Posterior cingulate gyrus (tissue), 11 donors: ENCODE measurements around the gene ZNF850.
"Not testable (repeated sequence)": the region's sequence is repeated elsewhere in the genome, so short reads cannot be mapped to it uniquely, and the experiment has no call there.

ENCODE experiments used
- DNase-seq, 10 donors: peaks; one replicate each; pipeline versions ENCODE4 v3.0.0 to v3.0.0-alpha.2; 2020 to 2021; ENCODE audit warnings: mixed read lengths in 3 of 10
- intact Hi-C: fragments of 100-400 bp; cut with DNase I; formaldehyde crosslinking; loops from one replicate; pipeline ENCODE4 v1.15.1; 2023

ZNF850 gene

GRCh38 chr19:36772311-36773222 is at the start of gene ZNF850:
ZNF850 (minus strand) TSS chr19:36772807; CDS start chr19:36762606, 10,201 bp downstream.
- intact Hi-C loops: loop anchor here (5.0 kb wide), 1 partner anchor 65 kb away; the partner anchor contains the start of gene ZNF790

GRCh38 chr19:36821758-36822157 is 49.2 kb upstream of the ZNF850 start:
- intact Hi-C loops: no loop called here
- no peak for DNase-seq

More at GRCh38 chr19:36772311-36773222, at the start of gene ZNF850:
- peak; percentile 87 to 99 (median 92) for DNase-seq

GRCh38 chr19:36819130-36819630 is 46.6 kb upstream of the ZNF850 start:
- intact Hi-C loops: no loop called here
- DNase-seq: no peak

GRCh38 chr19:36807029-36807428 is 34.4 kb upstream of the ZNF850 start:
- intact Hi-C loops: no loop called here
- DNase-seq: no peak

- DNase-seq: no peak
- intact Hi-C loops: no loop called here
Observed at GRCh38 chr19:36805364-36805763, 32.8 kb upstream of the ZNF850 start.

GRCh38 chr19:36797786-36798108 is 25.1 kb upstream of the ZNF850 start:
- DNase-seq: no peak
- intact Hi-C loops: no loop called here

- DNase-seq: no peak
- intact Hi-C loops: no loop called here
Observed at GRCh38 chr19:36796714-36796992, 24.0 kb upstream of the ZNF850 start.

GRCh38 chr19:36791420-36792141 is 19.0 kb upstream of the ZNF850 start:
- DNase-seq: peak in 2 of 10 donors; percentile 24 to 88
- intact Hi-C loops: not testable (repeated sequence)

GRCh38 chr19:36775768-36776167 is 3.2 kb upstream of the ZNF850 start:
- peak in 6 of 10 donors; percentile 29 to 87 (median 62) for DNase-seq
- intact Hi-C loops: no loop called here

GRCh38 chr19:36773223-36773579 is 594 bp upstream of the ZNF850 start:
- intact Hi-C loops: loop anchor here (5.0 kb wide), 1 partner anchor 64 kb away; the partner anchor contains the start of gene ZNF790

GRCh38 chr19:36771261-36772231 is 1.1 kb downstream of the ZNF850 start:
- intact Hi-C loops: loop anchor here (2.0 to 5.0 kb wide), 2 partner anchors 66 to 243 kb away; partner anchors contain the start of genes ZNF260 and ZNF790
- peak in 1 of 10 donors; percentile 21 for DNase-seq

More at GRCh38 chr19:36773223-36773579, 594 bp upstream of the ZNF850 start:
- no peak for DNase-seq

GRCh38 chr19:36750066-36750691 is 22.4 kb downstream of the ZNF850 start:
- DNase-seq: no peak
- intact Hi-C loops: no loop called here

GRCh38 chr19:36749613-36750012 is 23.0 kb downstream of the ZNF850 start:
- intact Hi-C loops, DNase-seq: not testable (repeated sequence)

GRCh38 chr19:36748431-36749275 is 24.0 kb downstream of the ZNF850 start:
- intact Hi-C loops: no loop called here
- DNase-seq: no peak

GRCh38 chr19:36747750-36748149 is 24.9 kb downstream of the ZNF850 start:
- intact Hi-C loops: no loop called here
- DNase-seq: no peak

- intact Hi-C loops: no loop called here
Observed at GRCh38 chr19:36745870-36746269, 26.7 kb downstream of the ZNF850 start.

GRCh38 chr19:36736166-36736565 is 36.4 kb downstream of the ZNF850 start:
- DNase-seq, intact Hi-C loops: not testable (repeated sequence)

More at GRCh38 chr19:36745870-36746269, 26.7 kb downstream of the ZNF850 start:
- DNase-seq: no peak

- DNase-seq: no peak
- intact Hi-C loops: no loop called here
Observed at GRCh38 chr19:36719687-36720556, 52.7 kb downstream of the ZNF850 start.
